Measurements from ENCODE around the gene PLXDC2. TPM values are rescaled to one million over a fixed set of nuclear protein-coding genes. Genes with fewer than 3 reads are reported as not detected.

PLXDC2 gene
- total and polyA plus RNA-seq, 2 experiments from 2014 or later: 10.3 to 22.6 TPM

DNA sequence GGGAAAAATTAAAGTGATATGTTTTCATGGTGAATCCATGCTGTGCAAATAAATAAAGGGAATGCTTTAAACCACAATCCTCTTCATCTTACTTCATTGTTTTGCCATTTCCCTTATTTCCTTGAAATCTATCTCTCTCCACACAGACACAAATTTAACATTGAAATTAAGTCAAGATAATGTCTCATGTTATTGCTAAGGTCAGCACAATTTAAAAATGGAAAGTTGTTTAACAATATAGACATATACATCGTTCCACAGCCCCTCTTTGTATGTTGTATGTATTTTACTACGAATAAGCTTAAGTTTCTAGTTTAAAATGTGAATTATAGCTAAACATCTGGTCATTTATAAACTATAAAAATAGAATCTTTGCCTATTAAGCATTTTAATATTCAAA is 256.9 kb downstream of the PLXDC2 start:
- Histone ChIP-seq H3K4me3 (no peak overlapping the region), H3K4me1 (ENCODE audit: low read depth) (no peaks in the 10 kb centered on the region), H3K9me3 (ENCODE audit: low read depth) (no peaks in the 10 kb centered on the region), H3K27ac (no peak overlapping the region), H3K27me3 (no peaks in the 10 kb centered on the region), H3K36me3 (no peaks in the 10 kb centered on the region)
- no peak for DNase-seq (ENCODE audit: low read depth in 1 of 2, low spot score in 1 of 2)
- TF ChIP-seq, protein P1, sequence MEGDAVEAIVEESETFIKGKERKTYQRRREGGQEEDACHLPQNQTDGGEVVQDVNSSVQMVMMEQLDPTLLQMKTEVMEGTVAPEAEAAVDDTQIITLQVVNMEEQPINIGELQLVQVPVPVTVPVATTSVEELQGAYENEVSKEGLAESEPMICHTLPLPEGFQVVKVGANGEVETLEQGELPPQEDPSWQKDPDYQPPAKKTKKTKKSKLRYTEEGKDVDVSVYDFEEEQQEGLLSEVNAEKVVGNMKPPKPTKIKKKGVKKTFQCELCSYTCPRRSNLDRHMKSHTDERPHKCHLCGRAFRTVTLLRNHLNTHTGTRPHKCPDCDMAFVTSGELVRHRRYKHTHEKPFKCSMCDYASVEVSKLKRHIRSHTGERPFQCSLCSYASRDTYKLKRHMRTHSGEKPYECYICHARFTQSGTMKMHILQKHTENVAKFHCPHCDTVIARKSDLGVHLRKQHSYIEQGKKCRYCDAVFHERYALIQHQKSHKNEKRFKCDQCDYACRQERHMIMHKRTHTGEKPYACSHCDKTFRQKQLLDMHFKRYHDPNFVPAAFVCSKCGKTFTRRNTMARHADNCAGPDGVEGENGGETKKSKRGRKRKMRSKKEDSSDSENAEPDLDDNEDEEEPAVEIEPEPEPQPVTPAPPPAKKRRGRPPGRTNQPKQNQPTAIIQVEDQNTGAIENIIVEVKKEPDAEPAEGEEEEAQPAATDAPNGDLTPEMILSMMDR (IDR thresholded peaks at IDR 0.05; ENCODE audit: low read depth, low read length): no peak

DNA sequence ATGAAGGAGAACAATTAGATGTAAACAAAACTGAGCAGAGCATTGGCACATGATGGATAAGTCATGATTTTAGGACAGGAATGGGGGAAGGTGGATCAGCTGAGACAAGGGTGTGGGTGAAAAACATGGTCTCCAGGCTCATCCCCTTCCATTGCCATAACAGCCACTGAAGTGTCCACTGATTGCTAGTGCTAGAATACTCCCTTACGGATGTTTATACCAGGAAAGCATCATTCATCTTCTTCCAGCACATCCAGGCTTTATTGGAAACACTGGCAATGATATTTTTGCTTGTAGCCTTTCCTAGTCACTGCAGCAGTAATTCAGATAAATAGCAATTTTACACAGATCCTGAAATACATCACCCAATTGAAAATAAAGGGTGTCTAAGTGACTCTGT is 259.5 kb downstream of the PLXDC2 start:
- no peak overlapping the region for H3K4me3 ChIP-seq
- TF ChIP-seq, protein P1 (IDR thresholded peaks at IDR 0.05; ENCODE audit: low read depth, low read length): no peak
- no peak for DNase-seq (ENCODE audit: low read depth in 1 of 2, low spot score in 1 of 2)
- no peaks in the 10 kb centered on the region for H3K9me3 ChIP-seq (ENCODE audit: low read depth)
- no peaks in the 10 kb centered on the region for H3K27me3 ChIP-seq
- H3K4me1 ChIP-seq (ENCODE audit: low read depth): no peaks in the 10 kb centered on the region
- no peaks in the 10 kb centered on the region for H3K36me3 ChIP-seq
- no peak overlapping the region for H3K27ac ChIP-seq

DNA sequence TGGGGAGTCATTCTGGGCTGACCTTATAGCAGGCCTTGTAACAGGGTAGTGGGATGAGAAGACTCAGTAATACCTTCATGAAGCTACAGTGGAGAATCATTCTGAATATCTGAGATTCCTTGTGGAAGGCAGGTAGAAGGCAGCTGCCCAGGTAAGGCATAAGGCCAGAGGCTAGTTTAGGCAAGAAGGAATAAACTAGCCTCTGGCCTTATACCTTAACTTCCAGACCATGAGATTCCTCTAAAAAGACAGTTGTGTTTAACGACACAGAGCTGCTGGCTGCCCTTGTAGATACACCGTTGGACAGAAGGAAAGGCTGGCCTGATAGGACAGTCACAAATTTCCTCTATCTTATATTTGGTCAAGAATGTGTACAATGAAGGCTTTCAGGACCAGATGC is 268.2 kb downstream of the PLXDC2 start:
- Histone ChIP-seq H3K27me3 (no peaks in the 10 kb centered on the region), H3K36me3 (no peaks in the 10 kb centered on the region), H3K4me1 (ENCODE audit: low read depth) (peaks cover 7% of the 10 kb centered on the region), H3K9me3 (ENCODE audit: low read depth) (no peaks in the 10 kb centered on the region), H3K27ac (no peak overlapping the region), H3K4me3 (no peak overlapping the region)
- TF ChIP-seq, protein P1 (IDR thresholded peaks at IDR 0.05; ENCODE audit: low read depth, low read length): no peak
- DNase-seq (ENCODE audit: low read depth in 1 of 2, low spot score in 1 of 2): no peak

DNA sequence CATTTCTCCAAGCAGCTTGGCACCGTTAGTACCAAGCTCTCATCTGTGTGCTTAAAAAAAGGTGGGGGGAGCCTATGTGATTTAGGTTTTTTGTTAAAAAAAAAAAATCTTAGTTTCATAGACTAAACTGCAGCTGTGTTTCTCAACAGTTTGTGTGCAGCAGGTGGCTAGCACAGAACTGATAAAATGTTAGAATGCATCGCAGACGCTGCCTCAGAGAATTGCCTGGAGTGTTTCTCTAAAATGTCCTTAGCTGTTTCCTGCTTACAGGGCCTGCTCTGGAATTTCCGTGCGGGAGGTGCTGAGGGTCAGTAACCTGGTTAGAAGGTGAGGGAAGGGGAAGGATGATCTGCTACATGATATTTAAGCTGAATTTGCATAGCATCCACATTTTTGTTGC is 268.9 kb downstream of the PLXDC2 start:
- no peak overlapping the region for H3K27ac ChIP-seq
- no peaks in the 10 kb centered on the region for H3K9me3 ChIP-seq (ENCODE audit: low read depth)
- H3K36me3 ChIP-seq: no peaks in the 10 kb centered on the region
- H3K4me1 ChIP-seq (ENCODE audit: low read depth): peaks cover 7% of the 10 kb centered on the region
- TF ChIP-seq, protein P1 (IDR thresholded peaks at IDR 0.05; ENCODE audit: low read depth, low read length): no peak
- DNase-seq (ENCODE audit: low read depth in 1 of 2, low spot score in 1 of 2): peak in 1 of 2 donors; percentile 19
- no peak overlapping the region for H3K4me3 ChIP-seq
- H3K27me3 ChIP-seq: no peaks in the 10 kb centered on the region

DNA sequence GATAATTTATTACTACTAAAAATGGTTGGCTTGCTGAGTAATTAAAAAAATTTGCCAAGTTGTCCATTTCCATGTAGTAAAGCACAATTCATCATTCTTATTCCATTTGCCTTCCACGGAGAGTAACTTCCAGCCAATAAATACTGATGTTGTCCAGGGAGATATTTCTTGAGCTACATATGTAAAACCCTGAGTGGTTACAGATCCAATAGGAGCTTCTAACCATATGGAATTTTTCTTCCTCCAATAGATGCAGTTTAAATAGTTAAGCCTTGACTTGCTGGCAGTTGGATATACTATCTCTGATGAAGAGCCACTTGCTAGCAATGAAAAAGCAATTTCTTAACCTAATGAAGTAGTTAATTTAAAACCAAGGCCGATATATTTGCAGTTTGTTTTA is 271.1 kb downstream of the PLXDC2 start:
- no peak for DNase-seq (ENCODE audit: low read depth in 1 of 2, low spot score in 1 of 2)
- Histone ChIP-seq H3K9me3 (ENCODE audit: low read depth) (no peaks in the 10 kb centered on the region), H3K27me3 (no peaks in the 10 kb centered on the region), H3K4me1 (ENCODE audit: low read depth) (peaks cover 7% of the 10 kb centered on the region), H3K36me3 (no peaks in the 10 kb centered on the region), H3K27ac (no peak overlapping the region), H3K4me3 (no peak overlapping the region)
- TF ChIP-seq, protein P1 (IDR thresholded peaks at IDR 0.05; ENCODE audit: low read depth, low read length): no peak
